Left lung (tissue), 10 donors: Measurements from ENCODE around the gene UNC5C. TPM values are rescaled to one million over a fixed set of nuclear protein-coding genes. Genes with fewer than 3 reads are reported as not detected.

Source experiments
- ATAC-seq: fragments of 200-7000 bp; cut with Tn5 transposase; one replicate; pipeline ENCODE4 v1.9.1; 2020; ENCODE audit warnings: moderate library complexity
- DNase-seq, 4 donors: peaks; one replicate each; pipeline ENCODE4 v3.0.0-alpha.2; 2013 to 2020
- H3K27ac ChIP-seq, 2 donors: fragments of 200-600 bp; sonication (generic) in 1 of 2; one replicate each; pipeline versions ENCODE4 v1.5.0 to v1.8.0; 2020 to 2021
- H3K27me3 ChIP-seq, 2 donors: fragments of 200-600 bp; sonication (generic) in 1 of 2; one replicate each; pipeline versions ENCODE4 v1.5.0 to v1.8.0; 2020 to 2021
- H3K36me3 ChIP-seq, 2 donors: fragments of 200-600 bp; sonication (generic) in 1 of 2; one replicate each; pipeline versions ENCODE4 v1.5.0 to v1.8.0; 2020 to 2021
- H3K4me1 ChIP-seq, 2 donors: fragments of 200-600 bp; one replicate each; pipeline ENCODE4 v1.8.0; 2021
- H3K4me3 ChIP-seq, 2 donors: fragments of 200-600 bp; sonication (generic) in 1 of 2; one replicate each; pipeline versions ENCODE4 v1.5.0 to v1.8.0; 2020 to 2021; ENCODE audit warnings: mild to moderate bottlenecking in 1 of 2
- H3K9me3 ChIP-seq, 2 donors: fragments of 200-600 bp; sonication (generic) in 1 of 2; one replicate each; pipeline versions ENCODE4 v1.5.0 to v1.8.0; 2020 to 2021
- CTCF ChIP-seq, 2 donors: fragments of 200-600 bp; sonication (generic) in 1 of 2; IDR thresholded peaks; one replicate each; pipeline versions ENCODE4 v1.5.0 to v1.8.0; 2021; ENCODE audit warnings: antibody characterized with exemption in 2 of 2
- intact Hi-C, 2 donors: fragments of 100-400 bp; cut with DNase I; formaldehyde crosslinking; loops; one replicate each; pipeline versions ENCODE4 v1.11.2 to v1.14.2; 2022
- polyA plus RNA-seq, 6 donors: library from polyadenylated mRNA; unstranded; fragments of 120-200 nt; gene quantifications; one replicate each; pipeline ENCODE4 v1.2.1, GENCODE V29; 2013; ENCODE audit not compliant: insufficient read length in 6 of 6
- total RNA-seq, 2 donors: library from RNA; stranded (reverse); fragmentation: NEBNext Ultra II Directional; extraction: Animal tissue kit (Norgen Biotek cat#: 25700); gene quantifications; one replicate each; pipeline ENCODE4 v1.2.1, GENCODE V29; 2021
- donor health status: DM: no; HTN: yes; CAD: no.
- donor health status: DM: no; HTN: no; CAD: no.

The UNC5C gene
- total and polyA plus RNA-seq, 8 donors, result 9.0 to 49.5 (median 40.5) TPM

GRCh38 chr4:95522682-95523530 lies 25.9 kb downstream of the UNC5C start:
- H3K9me3 ChIP-seq, result no peaks in the 10 kb centered on the region
- no peak for ATAC-seq
- H3K27me3 ChIP-seq, result no peaks in the 10 kb centered on the region
- TF ChIP-seq CTCF (IDR thresholded peaks at IDR 0.05), result no peak
- no peak overlapping the region for H3K4me3 ChIP-seq
- intact Hi-C loops, result no loop called here
- no peaks in the 10 kb centered on the region for H3K4me1 ChIP-seq
- H3K36me3 ChIP-seq, result no peaks in the 10 kb centered on the region
- H3K27ac ChIP-seq, result no peak overlapping the region
- no peak for DNase-seq

- H3K36me3 ChIP-seq, result no peaks in the 10 kb centered on the region
- no peak overlapping the region for H3K4me3 ChIP-seq
- DNase-seq, result peak in 2 of 4 donors; percentile 90 to 91
- no peaks in the 10 kb centered on the region for H3K4me1 ChIP-seq
- intact Hi-C loops, result no loop called here
- no peak for TF ChIP-seq CTCF (IDR thresholded peaks at IDR 0.05)
- no peaks in the 10 kb centered on the region for H3K27me3 ChIP-seq
- no peak for ATAC-seq
- H3K9me3 ChIP-seq, result no peaks in the 10 kb centered on the region
- H3K27ac ChIP-seq, result no peak overlapping the region
Observed at GRCh38 chr4:95517576-95518345, 31.0 kb downstream of the UNC5C start.

- H3K27me3 ChIP-seq, result no peaks in the 10 kb centered on the region
- intact Hi-C loops, result no loop called here
- ATAC-seq (no peak), DNase-seq (peak in 2 of 4 donors; percentile 53 to 69)
- H3K9me3 ChIP-seq, result no peaks in the 10 kb centered on the region
- no peaks in the 10 kb centered on the region for H3K36me3 ChIP-seq
- no peaks in the 10 kb centered on the region for H3K4me1 ChIP-seq
- H3K4me3 ChIP-seq, result no peak overlapping the region
- no peak for TF ChIP-seq CTCF (IDR thresholded peaks at IDR 0.05)
- H3K27ac ChIP-seq, result peak overlapping the region; percentile 23 to 33
Observed at GRCh38 chr4:95516528-95517017, 32.2 kb downstream of the UNC5C start.

GRCh38 chr4:95515589-95515988 lies 33.2 kb downstream of the UNC5C start:
- TF ChIP-seq CTCF (IDR thresholded peaks at IDR 0.05), result no peak
- intact Hi-C loops, result no loop called here
- no peaks in the 10 kb centered on the region for H3K27me3 ChIP-seq
- no peaks in the 10 kb centered on the region for H3K9me3 ChIP-seq
- H3K27ac ChIP-seq, result no peak overlapping the region
- ATAC-seq, result no peak
- H3K4me1 ChIP-seq, result no peaks in the 10 kb centered on the region
- H3K36me3 ChIP-seq, result no peaks in the 10 kb centered on the region
- no peak for DNase-seq
- H3K4me3 ChIP-seq, result no peak overlapping the region

GRCh38 chr4:95513022-95513421 lies 35.8 kb downstream of the UNC5C start:
- no peak overlapping the region for H3K4me3 ChIP-seq
- H3K27ac ChIP-seq, result no peak overlapping the region
- no peaks in the 10 kb centered on the region for H3K9me3 ChIP-seq
- intact Hi-C loops, result no loop called here
- no peaks in the 10 kb centered on the region for H3K27me3 ChIP-seq
- no peaks in the 10 kb centered on the region for H3K36me3 ChIP-seq
- ATAC-seq (no peak), DNase-seq (no peak)
- H3K4me1 ChIP-seq, result no peaks in the 10 kb centered on the region
- TF ChIP-seq CTCF (IDR thresholded peaks at IDR 0.05), result no peak
